Measurements from ENCODE around the gene CBX1. TPM values are rescaled to one million over a fixed set of nuclear protein-coding genes. Genes with fewer than 3 reads are reported as not detected.

Gene CBX1
- total and polyA plus RNA-seq, 2 of the 13 experiments (the other 11 are each of a cell fraction or from before 2014, with no cell fraction given) = 17.8 to 108 TPM

- TF ChIP-seq, protein P1, sequence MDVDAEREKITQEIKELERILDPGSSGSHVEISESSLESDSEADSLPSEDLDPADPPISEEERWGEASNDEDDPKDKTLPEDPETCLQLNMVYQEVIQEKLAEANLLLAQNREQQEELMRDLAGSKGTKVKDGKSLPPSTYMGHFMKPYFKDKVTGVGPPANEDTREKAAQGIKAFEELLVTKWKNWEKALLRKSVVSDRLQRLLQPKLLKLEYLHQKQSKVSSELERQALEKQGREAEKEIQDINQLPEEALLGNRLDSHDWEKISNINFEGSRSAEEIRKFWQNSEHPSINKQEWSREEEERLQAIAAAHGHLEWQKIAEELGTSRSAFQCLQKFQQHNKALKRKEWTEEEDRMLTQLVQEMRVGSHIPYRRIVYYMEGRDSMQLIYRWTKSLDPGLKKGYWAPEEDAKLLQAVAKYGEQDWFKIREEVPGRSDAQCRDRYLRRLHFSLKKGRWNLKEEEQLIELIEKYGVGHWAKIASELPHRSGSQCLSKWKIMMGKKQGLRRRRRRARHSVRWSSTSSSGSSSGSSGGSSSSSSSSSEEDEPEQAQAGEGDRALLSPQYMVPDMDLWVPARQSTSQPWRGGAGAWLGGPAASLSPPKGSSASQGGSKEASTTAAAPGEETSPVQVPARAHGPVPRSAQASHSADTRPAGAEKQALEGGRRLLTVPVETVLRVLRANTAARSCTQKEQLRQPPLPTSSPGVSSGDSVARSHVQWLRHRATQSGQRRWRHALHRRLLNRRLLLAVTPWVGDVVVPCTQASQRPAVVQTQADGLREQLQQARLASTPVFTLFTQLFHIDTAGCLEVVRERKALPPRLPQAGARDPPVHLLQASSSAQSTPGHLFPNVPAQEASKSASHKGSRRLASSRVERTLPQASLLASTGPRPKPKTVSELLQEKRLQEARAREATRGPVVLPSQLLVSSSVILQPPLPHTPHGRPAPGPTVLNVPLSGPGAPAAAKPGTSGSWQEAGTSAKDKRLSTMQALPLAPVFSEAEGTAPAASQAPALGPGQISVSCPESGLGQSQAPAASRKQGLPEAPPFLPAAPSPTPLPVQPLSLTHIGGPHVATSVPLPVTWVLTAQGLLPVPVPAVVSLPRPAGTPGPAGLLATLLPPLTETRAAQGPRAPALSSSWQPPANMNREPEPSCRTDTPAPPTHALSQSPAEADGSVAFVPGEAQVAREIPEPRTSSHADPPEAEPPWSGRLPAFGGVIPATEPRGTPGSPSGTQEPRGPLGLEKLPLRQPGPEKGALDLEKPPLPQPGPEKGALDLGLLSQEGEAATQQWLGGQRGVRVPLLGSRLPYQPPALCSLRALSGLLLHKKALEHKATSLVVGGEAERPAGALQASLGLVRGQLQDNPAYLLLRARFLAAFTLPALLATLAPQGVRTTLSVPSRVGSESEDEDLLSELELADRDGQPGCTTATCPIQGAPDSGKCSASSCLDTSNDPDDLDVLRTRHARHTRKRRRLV (CRISPR knock-in tag; IDR thresholded peaks at IDR 0.05) = no peak
- TF ChIP-seq, protein P2, sequence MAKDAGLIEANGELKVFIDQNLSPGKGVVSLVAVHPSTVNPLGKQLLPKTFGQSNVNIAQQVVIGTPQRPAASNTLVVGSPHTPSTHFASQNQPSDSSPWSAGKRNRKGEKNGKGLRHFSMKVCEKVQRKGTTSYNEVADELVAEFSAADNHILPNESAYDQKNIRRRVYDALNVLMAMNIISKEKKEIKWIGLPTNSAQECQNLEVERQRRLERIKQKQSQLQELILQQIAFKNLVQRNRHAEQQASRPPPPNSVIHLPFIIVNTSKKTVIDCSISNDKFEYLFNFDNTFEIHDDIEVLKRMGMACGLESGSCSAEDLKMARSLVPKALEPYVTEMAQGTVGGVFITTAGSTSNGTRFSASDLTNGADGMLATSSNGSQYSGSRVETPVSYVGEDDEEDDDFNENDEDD (CRISPR knock-in tag; IDR thresholded peaks at IDR 0.05; ENCODE audit: borderline replicate concordance) = peak; percentile 18; the same call in 1 of the 2 replicates
- no peak for TF ChIP-seq ZUFSP (CRISPR knock-in tag; IDR thresholded peaks at IDR 0.05; ENCODE audit: borderline replicate concordance)
- TF ChIP-seq TBX3 (IDR thresholded peaks at IDR 0.05; ENCODE audit: borderline replicate concordance) = no peak
- TF ChIP-seq BRD4 (CRISPR knock-in tag; IDR thresholded peaks at IDR 0.05) = peak; percentile 41; the same call in 1 of the 2 replicates
- TF ChIP-seq ONECUT2 (CRISPR knock-in tag; IDR thresholded peaks at IDR 0.05) = no peak
- TF ChIP-seq, protein P3, sequence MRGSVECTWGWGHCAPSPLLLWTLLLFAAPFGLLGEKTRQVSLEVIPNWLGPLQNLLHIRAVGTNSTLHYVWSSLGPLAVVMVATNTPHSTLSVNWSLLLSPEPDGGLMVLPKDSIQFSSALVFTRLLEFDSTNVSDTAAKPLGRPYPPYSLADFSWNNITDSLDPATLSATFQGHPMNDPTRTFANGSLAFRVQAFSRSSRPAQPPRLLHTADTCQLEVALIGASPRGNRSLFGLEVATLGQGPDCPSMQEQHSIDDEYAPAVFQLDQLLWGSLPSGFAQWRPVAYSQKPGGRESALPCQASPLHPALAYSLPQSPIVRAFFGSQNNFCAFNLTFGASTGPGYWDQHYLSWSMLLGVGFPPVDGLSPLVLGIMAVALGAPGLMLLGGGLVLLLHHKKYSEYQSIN (CRISPR knock-in tag; IDR thresholded peaks at IDR 0.05; ENCODE audit: borderline replicate concordance) = no peak
- no peak for TF ChIP-seq POLR2AphosphoS5 (IDR thresholded peaks at IDR 0.05; ENCODE audit: low read depth, low read length)
- TF ChIP-seq, protein P4, sequence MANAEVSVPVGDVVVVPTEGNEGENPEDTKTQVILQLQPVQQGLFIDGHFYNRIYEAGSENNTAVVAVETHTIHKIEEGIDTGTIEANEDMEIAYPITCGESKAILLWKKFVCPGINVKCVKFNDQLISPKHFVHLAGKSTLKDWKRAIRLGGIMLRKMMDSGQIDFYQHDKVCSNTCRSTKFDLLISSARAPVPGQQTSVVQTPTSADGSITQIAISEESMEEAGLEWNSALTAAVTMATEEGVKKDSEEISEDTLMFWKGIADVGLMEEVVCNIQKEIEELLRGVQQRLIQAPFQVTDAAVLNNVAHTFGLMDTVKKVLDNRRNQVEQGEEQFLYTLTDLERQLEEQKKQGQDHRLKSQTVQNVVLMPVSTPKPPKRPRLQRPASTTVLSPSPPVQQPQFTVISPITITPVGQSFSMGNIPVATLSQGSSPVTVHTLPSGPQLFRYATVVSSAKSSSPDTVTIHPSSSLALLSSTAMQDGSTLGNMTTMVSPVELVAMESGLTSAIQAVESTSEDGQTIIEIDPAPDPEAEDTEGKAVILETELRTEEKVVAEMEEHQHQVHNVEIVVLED (CRISPR knock-in tag; IDR thresholded peaks at IDR 0.05; ENCODE audit: borderline replicate concordance) = 0 out of 2 replicates have a peak, but pooled peaks have one; percentile 44
- TF ChIP-seq RFXANK (CRISPR knock-in tag; IDR thresholded peaks at IDR 0.05) = no peak
- TF ChIP-seq ZBTB33 (CRISPR knock-in tag; IDR thresholded peaks at IDR 0.05) = no peak
- 0 out of 2 replicates have a peak, but pooled peaks have one; percentile 22 for TF ChIP-seq ZFP1 (CRISPR knock-in tag; IDR thresholded peaks at IDR 0.05)
- TF ChIP-seq ISL2 (CRISPR knock-in tag; IDR thresholded peaks at IDR 0.05) = no peak; the same call in 1 of the 2 replicates
- TF ChIP-seq MYC (CRISPR knock-in tag; IDR thresholded peaks at IDR 0.05; ENCODE audit: borderline replicate concordance) = peak; percentile 55; the same call in 1 of the 2 replicates
- TF ChIP-seq FOXK1 (CRISPR knock-in tag; IDR thresholded peaks at IDR 0.05; ENCODE audit: borderline replicate concordance, low read depth) = 0 out of 2 replicates have a peak, but pooled peaks have one; percentile 15
Observed at GRCh38 chr17:48037036-48037837, 64.0 kb downstream of the CBX1 start, which contains the start of gene COPZ2 (continued).
